HCT116 (cell line): ENCODE results near the gene SLC26A9. TPM values are rescaled to one million over a fixed set of nuclear protein-coding genes. Genes with fewer than 3 reads are reported as not detected.

Source experiments
- ATAC-seq: fragments of 200-7000 bp; cut with Tn5 transposase; 2 replicates; pipeline ENCODE4 v1.9.1; 2020; ENCODE audit warnings: mild to moderate bottlenecking, moderate library complexity
- BruUV-seq: library from RNA; stranded (reverse); fragments of 400-500 nt; replicated peaks from 2 replicates; lab custom pipeline; 2021; lab: Mats Ljungman, UMichigan
- CTCF ChIA-PET: fragments of 300-600 bp; sonication (Branson Sonifier 250); formaldehyde crosslinking; loops from one replicate; lab custom pipeline; 2021; ENCODE audit warnings: antibody characterized with exemption; lab: Charles Lee
- POLR2A ChIA-PET: fragments of 300-600, 350-600 bp; sonication (Branson Sonifier 250); formaldehyde crosslinking; loops from one replicate; lab custom pipeline; 2021; ENCODE audit warnings: antibody characterized with exemption; lab: Charles Lee
- RAD21 ChIA-PET, 2 experiments: fragments of 300-600 bp; sonication (Branson Sonifier 250); formaldehyde crosslinking; loops; one replicate each; lab custom pipeline; 2023; ENCODE audit warnings: low total read pairs in 2 of 2; ENCODE audit not compliant: uncharacterized antibody in 2 of 2, unreplicated experiment in 2 of 2, low non-redundant PET in 1 of 2; lab: Charles Lee
- DNase-seq: peaks from one replicate; pipeline ENCODE4 v3.0.0-alpha.2; 2010; ENCODE audit warnings: low read depth, low spot score
- H2AFZ ChIP-seq: fragments of 200-600 bp; shearing (Covaris generic), sonication (generic); 2 replicates; pipeline ENCODE4 v1.6.1; 2017; ENCODE audit warnings: low read depth, mixed run types, mixed read lengths, antibody characterized with exemption, low read length; ENCODE audit not compliant: poor library complexity, severe bottlenecking
- H3K27ac ChIP-seq: 2 replicates; pipeline ENCODE4 v1.5.1; 2012; ENCODE audit warnings: low read depth, low read length
- H3K27me3 ChIP-seq: fragments of 200-600 bp; sonication (generic); 2 replicates; pipeline ENCODE4 v1.6.1; 2016; ENCODE audit warnings: mixed run types, low read length, mixed read lengths; ENCODE audit not compliant: insufficient read depth
- H3K36me3 ChIP-seq, 2 experiments: fragments of 200-500 bp in 1 of 2; fragments of 200-600 bp in 1 of 2; sonication (Bioruptor generic) in 1 of 2; sonication (generic) in 1 of 2; 2 replicates each; pipeline versions ENCODE4 v1.5.1 to v1.6.1; 2014 to 2016; ENCODE audit warnings: low read length in 2 of 2, inconsistent platforms in 1 of 2, mixed read lengths in 1 of 2, mixed run types in 1 of 2; ENCODE audit not compliant: insufficient read depth in 2 of 2, control insufficient read depth in 1 of 2
- H3K4me1 ChIP-seq, 2 experiments: fragments of 200-600 bp in 1 of 2; sonication (generic) in 1 of 2; 2 replicates each; pipeline versions ENCODE4 v1.5.1 to v1.6.1; 2012 to 2017; ENCODE audit warnings: low read length in 2 of 2, inconsistent platforms in 1 of 2, mild to moderate bottlenecking in 1 of 2, mixed read lengths in 1 of 2, mixed run types in 1 of 2, moderate library complexity in 1 of 2; ENCODE audit not compliant: insufficient read depth in 2 of 2, control insufficient read depth in 1 of 2
- H3K4me2 ChIP-seq: fragments of 200-600 bp; sonication (generic); 2 replicates; pipeline ENCODE4 v1.6.1; 2017; ENCODE audit warnings: mixed run types, low read length, mixed read lengths
- H3K4me3 ChIP-seq, 2 experiments: fragments of 200-600 bp in 1 of 2; sonication (generic) in 1 of 2; replicated peaks in 1 of 2; 2 replicates each; pipeline ENCODE4 v1.5.1; 2011 to 2016; ENCODE audit warnings: low read length in 2 of 2, control low read depth in 1 of 2, low read depth in 1 of 2, mild to moderate bottlenecking in 1 of 2, mixed read lengths in 1 of 2, mixed run types in 1 of 2
- H3K79me2 ChIP-seq: fragments of 200-600 bp; sonication (generic); 2 replicates; pipeline ENCODE4 v1.6.1; 2017; ENCODE audit warnings: mild to moderate bottlenecking, mixed run types, low read length, moderate library complexity, mixed read lengths; ENCODE audit not compliant: insufficient read depth
- H3K9ac ChIP-seq: fragments of 200-600 bp; sonication (generic); 2 replicates; pipeline ENCODE4 v1.6.1; 2016; ENCODE audit warnings: low read length, mixed read lengths
- H3K9me2 ChIP-seq: fragments of 200-600 bp; sonication (generic), shearing (Covaris generic); 2 replicates; pipeline ENCODE4 v1.6.1; 2017; ENCODE audit warnings: mixed run types, mild to moderate bottlenecking, moderate library complexity; ENCODE audit not compliant: insufficient read depth
- H3K9me3 ChIP-seq, 2 experiments: fragments of 200-500 bp in 1 of 2; fragments of 200-600 bp in 1 of 2; sonication (Bioruptor generic) in 1 of 2; sonication (generic) in 1 of 2; 2 replicates each; pipeline ENCODE4 v1.6.1; 2014 to 2017; ENCODE audit warnings: low read length in 2 of 2, mixed read lengths in 2 of 2, inconsistent platforms in 1 of 2, low read depth in 1 of 2, mild to moderate bottlenecking in 1 of 2, mixed run types in 1 of 2, moderate library complexity in 1 of 2; ENCODE audit not compliant: control insufficient read depth in 1 of 2, insufficient read depth in 1 of 2
- H4K20me1 ChIP-seq: fragments of 200-600 bp; sonication (generic), shearing (Covaris generic); 2 replicates; pipeline ENCODE4 v1.6.1; 2017; ENCODE audit warnings: mixed run types, mild to moderate bottlenecking, moderate library complexity; ENCODE audit not compliant: insufficient read depth
- ATF3 ChIP-seq: IDR thresholded peaks from 2 replicates; pipeline ENCODE4 v1.6.1; 2012
- CTCF ChIP-seq, 3 experiments: fragments of 200-600 bp in 1 of 3; sonication (generic) in 1 of 3; IDR thresholded peaks in 2 of 3; conservative IDR thresholded peaks in 1 of 3; 2 replicates each; pipeline ENCODE4 v1.5.1; 2012 to 2017; ENCODE audit warnings: low read depth in 2 of 3, low read length in 2 of 3, antibody characterized with exemption in 1 of 3, borderline replicate concordance in 1 of 3, control low read depth in 1 of 3, mild to moderate bottlenecking in 1 of 3, mixed read lengths in 1 of 3, mixed run types in 1 of 3, moderate library complexity in 1 of 3; ENCODE audit not compliant: insufficient read depth in 1 of 3
- EZH2 ChIP-seq: fragments of 200-600 bp; sonication (generic); IDR thresholded peaks from 2 replicates; pipeline ENCODE4 v1.6.1; 2017; ENCODE audit warnings: antibody characterized with exemption, mixed run types
- EZH2phosphoT487 ChIP-seq: fragments of 200-600 bp; IDR thresholded peaks from 2 replicates; pipeline ENCODE4 v1.6.1; 2018; ENCODE audit warnings: antibody characterized with exemption, borderline replicate concordance
- JUND ChIP-seq: IDR thresholded peaks from 2 replicates; pipeline ENCODE4 v1.6.1; 2012
- MAX ChIP-seq: IDR thresholded peaks from 2 replicates; pipeline ENCODE4 v1.6.1; 2012
- POLR2AphosphoS5 ChIP-seq: IDR thresholded peaks from 2 replicates; pipeline ENCODE4 v1.6.1; 2011; ENCODE audit warnings: mild to moderate bottlenecking, low read depth, low read length, moderate library complexity
- SIN3A ChIP-seq: IDR thresholded peaks from 2 replicates; pipeline ENCODE4 v1.6.1; 2012; ENCODE audit warnings: low read depth
- TCF7L2 ChIP-seq: IDR thresholded peaks from 2 replicates; pipeline ENCODE4 v1.7.0; 2011; ENCODE audit warnings: borderline replicate concordance, inconsistent platforms; ENCODE audit not compliant: insufficient read depth, insufficient read length; ENCODE audit errors: extremely low read depth
- YY1 ChIP-seq: IDR thresholded peaks from 2 replicates; pipeline ENCODE4 v1.6.1; 2011; ENCODE audit warnings: low read length, low read depth, moderate library complexity, mild to moderate bottlenecking; ENCODE audit not compliant: insufficient replicate concordance; ENCODE audit errors: extremely low read depth
- ZBTB33 ChIP-seq: IDR thresholded peaks from 2 replicates; pipeline ENCODE4 v1.6.1; 2011; ENCODE audit warnings: mild to moderate bottlenecking, low read length, moderate library complexity; ENCODE audit not compliant: insufficient replicate concordance; ENCODE audit errors: extremely low read depth
- ZNF274 ChIP-seq: fragments of 200-500 bp; sonication (Bioruptor generic); IDR thresholded peaks from 2 replicates; pipeline ENCODE4 v1.6.1; 2014; ENCODE audit warnings: mild to moderate bottlenecking, low read depth, low read length, inconsistent platforms
- intact Hi-C: fragments of 100-400 bp; cut with micrococcal nuclease; formaldehyde crosslinking; loops from 2 replicates; pipeline ENCODE4 v1.10.0; 2022
- total RNA-seq: library from RNA; stranded (reverse); gene quantifications from one replicate; pipeline ENCODE4 v1.2.1, GENCODE V29; 2021; ENCODE audit not compliant: unreplicated experiment

SLC26A9 gene
- total RNA-seq, 1 experiment from 2014 or later, result not detected

- ATAC-seq (no peak), DNase-seq (no peak)
- intact Hi-C loops, result no loop called here
- no peaks in the 10 kb centered on the region for H3K9me2 ChIP-seq
- H3K27me3 ChIP-seq, result peaks cover 3% of the 10 kb centered on the region; the same call in 1 of the 2 replicates
- no peaks in the 10 kb centered on the region for H3K4me1 ChIP-seq
- ChIA-PET RAD21 (interaction anchor here (1.4 to 6.5 kb wide), 2 partner anchors 62 kb away, joined by 4 to 67 read pairs; no protein-coding TSS in a partner anchor), POLR2A (no interaction called here), CTCF (interaction anchor here (9.0 kb wide), 1 partner anchor 64 kb away, joined by 339 read pairs; no protein-coding TSS in a partner anchor)
- no peak for TF ChIP-seq YY1
- TF ChIP-seq EZH2, result no peak
- no peak for TF ChIP-seq MAX
- no peak for TF ChIP-seq CTCF (IDR thresholded peaks at IDR 0.05 in 2 of 3, conservative IDR thresholded peaks at IDR 0.05 in 1 of 3; ENCODE audit: borderline replicate concordance in 1 of 3, insufficient read depth in 1 of 3, low read depth in 2 of 3, low read length in 2 of 3)
- TF ChIP-seq EZH2phosphoT487, result no peak
- no peak for TF ChIP-seq SIN3A
- TF ChIP-seq ZNF274, result no peak
- no peak for TF ChIP-seq ATF3
- no peak for TF ChIP-seq TCF7L2
- no peak for TF ChIP-seq JUND
- no peak for TF ChIP-seq ZBTB33
- TF ChIP-seq POLR2AphosphoS5, result no peak
- H3K36me3 ChIP-seq, result no peaks in the 10 kb centered on the region
- H3K27ac ChIP-seq, result no peak overlapping the region
- no peak overlapping the region for H2AFZ ChIP-seq
- no peaks in the 10 kb centered on the region for H3K79me2 ChIP-seq
- no peaks in the 10 kb centered on the region for H4K20me1 ChIP-seq
- no peak overlapping the region for H3K4me3 ChIP-seq
- BruUV-seq, result no TSS peak
- H3K9me3 ChIP-seq, result no peaks in the 10 kb centered on the region
- H3K9ac ChIP-seq, result no peak overlapping the region
- no peak overlapping the region for H3K4me2 ChIP-seq
These were observed 27.8 kb downstream of the SLC26A9 start for GRCh38 chr1:205915354-205915990.
